Peyer's patch (tissue), 4 donors: ENCODE results near the gene GLP2R.

ENCODE experiments used
- POLR2A ChIP-seq, 2 donors: fragments of 450-650 bp; IDR thresholded peaks; one replicate each; pipeline ENCODE4 v1.5.1; 2017; ENCODE audit warnings: antibody characterized with exemption in 2 of 2, mild to moderate bottlenecking in 2 of 2, moderate library complexity in 2 of 2
- TF ChIP-seq, protein P1 (sequence below), 6 experiments: fragments of 450-650 bp in 4 of 6; fragments of 200-600 bp in 2 of 6; sonication (generic) in 1 of 6; IDR thresholded peaks; one replicate each; pipeline ENCODE4 v1.5.1; 2017 to 2019; ENCODE audit warnings: antibody characterized with exemption in 6 of 6, mild to moderate bottlenecking in 3 of 6, moderate library complexity in 1 of 6

DNA sequence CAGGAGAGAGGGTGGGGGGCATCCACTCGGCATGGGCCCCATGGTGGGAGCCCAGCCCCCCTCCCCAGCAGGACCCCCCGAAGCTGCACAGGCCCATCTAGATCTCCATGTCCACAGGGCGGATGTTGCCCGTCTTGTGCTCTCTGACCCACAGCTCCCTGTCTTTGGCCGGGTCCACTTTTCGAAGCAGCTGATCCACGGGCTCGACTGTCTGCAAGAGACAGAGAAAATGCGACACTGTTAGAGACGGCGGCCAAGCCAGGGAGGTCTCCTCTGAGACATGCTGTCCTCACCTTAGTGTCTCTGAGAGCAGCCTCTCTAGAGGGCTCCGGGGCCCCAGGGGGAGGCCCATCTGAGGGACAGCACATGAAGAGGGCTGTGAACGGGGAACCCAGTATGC, 91.4 kb downstream of the GLP2R start:
- TF ChIP-seq, protein P1, sequence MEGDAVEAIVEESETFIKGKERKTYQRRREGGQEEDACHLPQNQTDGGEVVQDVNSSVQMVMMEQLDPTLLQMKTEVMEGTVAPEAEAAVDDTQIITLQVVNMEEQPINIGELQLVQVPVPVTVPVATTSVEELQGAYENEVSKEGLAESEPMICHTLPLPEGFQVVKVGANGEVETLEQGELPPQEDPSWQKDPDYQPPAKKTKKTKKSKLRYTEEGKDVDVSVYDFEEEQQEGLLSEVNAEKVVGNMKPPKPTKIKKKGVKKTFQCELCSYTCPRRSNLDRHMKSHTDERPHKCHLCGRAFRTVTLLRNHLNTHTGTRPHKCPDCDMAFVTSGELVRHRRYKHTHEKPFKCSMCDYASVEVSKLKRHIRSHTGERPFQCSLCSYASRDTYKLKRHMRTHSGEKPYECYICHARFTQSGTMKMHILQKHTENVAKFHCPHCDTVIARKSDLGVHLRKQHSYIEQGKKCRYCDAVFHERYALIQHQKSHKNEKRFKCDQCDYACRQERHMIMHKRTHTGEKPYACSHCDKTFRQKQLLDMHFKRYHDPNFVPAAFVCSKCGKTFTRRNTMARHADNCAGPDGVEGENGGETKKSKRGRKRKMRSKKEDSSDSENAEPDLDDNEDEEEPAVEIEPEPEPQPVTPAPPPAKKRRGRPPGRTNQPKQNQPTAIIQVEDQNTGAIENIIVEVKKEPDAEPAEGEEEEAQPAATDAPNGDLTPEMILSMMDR (IDR thresholded peaks at IDR 0.05) = no peak
- no peak for TF ChIP-seq POLR2A (IDR thresholded peaks at IDR 0.05)
